GM12873 (cell line): ENCODE data around the gene DDX23.

Experiments
- TF ChIP-seq, protein P1 (sequence below): IDR thresholded peaks from 2 replicates; pipeline ENCODE4 v1.5.1; 2012; ENCODE audit warnings: low read depth, mild to moderate bottlenecking, moderate library complexity, low read length, control low read depth; ENCODE audit not compliant: insufficient read depth; ENCODE audit errors: missing control alignments

Gene DDX23

DNA sequence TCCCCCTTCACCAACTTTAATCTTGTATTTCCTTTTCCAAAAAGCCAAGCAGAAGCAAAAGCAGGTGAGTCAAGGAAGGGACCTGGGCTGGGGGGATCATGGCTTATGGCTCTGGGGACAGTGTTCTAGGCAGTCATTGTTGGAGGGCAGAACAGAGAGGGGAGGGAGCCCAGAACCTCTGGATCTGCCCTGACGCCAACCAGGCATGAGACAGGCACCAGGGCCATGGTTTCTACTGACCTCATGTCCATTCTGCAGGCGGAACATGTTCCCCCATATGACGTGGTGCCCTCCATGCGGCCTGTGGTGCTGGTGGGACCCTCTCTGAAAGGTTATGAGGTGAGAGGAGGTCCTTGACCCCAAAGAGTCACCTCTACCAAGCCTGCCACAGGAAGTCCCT lies 27.1 kb downstream of the DDX23 start:
- TF ChIP-seq, protein P1, sequence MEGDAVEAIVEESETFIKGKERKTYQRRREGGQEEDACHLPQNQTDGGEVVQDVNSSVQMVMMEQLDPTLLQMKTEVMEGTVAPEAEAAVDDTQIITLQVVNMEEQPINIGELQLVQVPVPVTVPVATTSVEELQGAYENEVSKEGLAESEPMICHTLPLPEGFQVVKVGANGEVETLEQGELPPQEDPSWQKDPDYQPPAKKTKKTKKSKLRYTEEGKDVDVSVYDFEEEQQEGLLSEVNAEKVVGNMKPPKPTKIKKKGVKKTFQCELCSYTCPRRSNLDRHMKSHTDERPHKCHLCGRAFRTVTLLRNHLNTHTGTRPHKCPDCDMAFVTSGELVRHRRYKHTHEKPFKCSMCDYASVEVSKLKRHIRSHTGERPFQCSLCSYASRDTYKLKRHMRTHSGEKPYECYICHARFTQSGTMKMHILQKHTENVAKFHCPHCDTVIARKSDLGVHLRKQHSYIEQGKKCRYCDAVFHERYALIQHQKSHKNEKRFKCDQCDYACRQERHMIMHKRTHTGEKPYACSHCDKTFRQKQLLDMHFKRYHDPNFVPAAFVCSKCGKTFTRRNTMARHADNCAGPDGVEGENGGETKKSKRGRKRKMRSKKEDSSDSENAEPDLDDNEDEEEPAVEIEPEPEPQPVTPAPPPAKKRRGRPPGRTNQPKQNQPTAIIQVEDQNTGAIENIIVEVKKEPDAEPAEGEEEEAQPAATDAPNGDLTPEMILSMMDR: no peak

DNA sequence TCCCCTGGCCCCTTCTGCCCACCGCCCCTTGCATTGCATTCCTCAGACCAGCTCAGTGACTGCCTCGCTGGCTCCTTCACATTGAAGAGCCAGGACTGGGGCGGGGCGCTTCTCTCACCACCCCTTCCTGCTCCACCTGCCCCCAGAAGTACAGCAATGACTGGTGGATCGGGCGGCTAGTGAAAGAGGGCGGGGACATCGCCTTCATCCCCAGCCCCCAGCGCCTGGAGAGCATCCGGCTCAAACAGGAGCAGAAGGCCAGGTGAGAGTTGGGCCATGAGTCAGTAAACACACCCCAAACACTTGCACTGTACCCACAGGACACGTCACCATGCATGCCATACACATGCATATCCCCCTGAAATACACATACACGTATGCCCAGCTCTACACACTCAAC lies 27.9 kb downstream of the DDX23 start:
- TF ChIP-seq, protein P1: no peak

DNA sequence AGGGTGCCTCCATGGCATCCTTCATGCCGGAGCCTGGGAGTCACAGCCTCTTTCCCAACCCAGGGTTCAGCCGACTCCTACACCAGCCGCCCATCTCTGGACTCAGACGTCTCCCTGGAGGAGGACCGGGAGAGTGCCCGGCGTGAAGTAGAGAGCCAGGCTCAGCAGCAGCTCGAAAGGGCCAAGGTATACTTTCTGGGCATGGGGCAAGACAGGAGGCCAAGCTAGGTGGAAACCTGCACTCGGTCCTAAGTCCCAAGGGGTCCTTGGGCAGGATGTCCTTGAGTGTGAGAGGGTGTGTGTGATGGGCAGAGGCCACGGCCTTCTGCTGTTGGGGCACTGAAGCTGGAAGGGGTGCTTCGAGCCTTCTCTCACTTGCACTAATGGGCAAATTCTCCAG lies 28.7 kb downstream of the DDX23 start:
- TF ChIP-seq, protein P1: no peak

DNA sequence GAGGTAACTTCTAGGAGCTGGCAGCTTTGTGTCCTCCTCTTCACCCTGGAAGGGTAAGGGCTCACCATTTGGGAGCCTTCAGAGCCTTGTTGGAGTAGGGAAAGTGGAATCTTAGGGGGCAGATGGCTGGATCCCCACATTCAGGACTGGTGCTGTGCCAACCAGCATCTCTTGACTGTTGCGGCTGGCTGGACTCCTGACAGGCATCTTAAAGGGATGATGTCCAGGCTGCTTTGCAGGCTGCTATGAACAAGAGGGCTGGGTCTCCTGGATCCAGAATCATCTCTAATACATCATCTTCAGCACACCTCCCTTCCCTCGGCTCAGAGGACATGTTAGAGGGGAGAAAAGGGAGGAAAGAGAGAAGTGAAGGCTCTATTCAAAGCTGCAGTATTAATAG lies 29.3 kb downstream of the DDX23 start:
- TF ChIP-seq, protein P1: no peak

DNA sequence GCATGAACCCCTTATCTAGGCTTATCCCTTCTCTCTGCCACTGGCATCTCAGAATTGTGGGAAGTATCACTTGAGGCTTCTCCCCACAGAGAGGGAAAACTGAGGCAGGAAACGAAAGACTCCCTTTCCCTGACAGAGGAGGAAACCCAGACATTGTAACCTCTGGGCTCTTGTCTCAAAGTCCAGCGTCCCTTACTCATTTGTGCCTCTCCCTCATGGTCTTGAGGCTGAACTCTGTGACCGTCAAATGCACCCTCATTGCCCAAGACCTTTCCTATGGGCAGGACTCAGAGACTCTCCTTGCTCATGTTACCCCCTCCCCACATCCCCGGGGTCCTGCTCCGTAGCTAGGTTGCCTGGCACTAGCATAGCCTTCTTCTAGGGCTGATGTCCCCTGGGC lies 29.8 kb downstream of the DDX23 start:
- TF ChIP-seq, protein P1: no peak

DNA sequence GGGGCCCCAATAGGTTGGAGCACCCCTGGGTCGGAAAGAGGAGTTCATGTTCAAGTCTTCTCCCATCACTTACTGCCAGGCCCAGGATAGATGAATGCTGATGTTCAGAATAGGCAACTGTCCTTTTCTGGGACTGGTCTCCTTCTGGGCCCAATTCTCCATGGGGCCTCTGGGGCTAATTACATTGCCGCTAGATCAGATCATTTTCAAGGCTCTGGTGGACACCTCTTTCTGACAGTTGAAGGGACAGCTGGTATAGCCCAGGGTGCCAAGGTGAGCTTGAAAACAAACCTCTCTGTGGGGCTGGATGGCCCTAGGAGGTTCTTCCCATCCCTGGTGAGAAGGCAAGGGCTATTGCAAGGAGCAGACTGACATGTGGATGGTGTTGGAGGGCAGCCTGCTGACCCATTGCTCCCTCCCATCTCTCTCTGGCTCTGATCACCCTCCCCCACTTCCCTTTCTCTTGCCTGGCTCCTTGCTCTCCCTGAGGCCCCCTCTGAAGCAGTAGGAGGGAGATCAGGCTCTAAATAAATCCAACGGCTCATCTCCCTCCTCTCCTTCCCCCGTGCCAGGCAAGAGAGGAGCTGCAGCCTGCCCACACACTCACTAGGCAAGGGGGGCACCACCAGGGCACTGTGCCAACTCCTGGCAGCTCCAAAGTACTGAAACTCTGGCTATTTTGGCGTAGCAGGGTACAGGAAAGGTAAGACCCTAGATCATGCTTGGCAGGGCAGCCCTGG lies 31.8 kb downstream of the DDX23 start:
- TF ChIP-seq, protein P1: no peak

DNA sequence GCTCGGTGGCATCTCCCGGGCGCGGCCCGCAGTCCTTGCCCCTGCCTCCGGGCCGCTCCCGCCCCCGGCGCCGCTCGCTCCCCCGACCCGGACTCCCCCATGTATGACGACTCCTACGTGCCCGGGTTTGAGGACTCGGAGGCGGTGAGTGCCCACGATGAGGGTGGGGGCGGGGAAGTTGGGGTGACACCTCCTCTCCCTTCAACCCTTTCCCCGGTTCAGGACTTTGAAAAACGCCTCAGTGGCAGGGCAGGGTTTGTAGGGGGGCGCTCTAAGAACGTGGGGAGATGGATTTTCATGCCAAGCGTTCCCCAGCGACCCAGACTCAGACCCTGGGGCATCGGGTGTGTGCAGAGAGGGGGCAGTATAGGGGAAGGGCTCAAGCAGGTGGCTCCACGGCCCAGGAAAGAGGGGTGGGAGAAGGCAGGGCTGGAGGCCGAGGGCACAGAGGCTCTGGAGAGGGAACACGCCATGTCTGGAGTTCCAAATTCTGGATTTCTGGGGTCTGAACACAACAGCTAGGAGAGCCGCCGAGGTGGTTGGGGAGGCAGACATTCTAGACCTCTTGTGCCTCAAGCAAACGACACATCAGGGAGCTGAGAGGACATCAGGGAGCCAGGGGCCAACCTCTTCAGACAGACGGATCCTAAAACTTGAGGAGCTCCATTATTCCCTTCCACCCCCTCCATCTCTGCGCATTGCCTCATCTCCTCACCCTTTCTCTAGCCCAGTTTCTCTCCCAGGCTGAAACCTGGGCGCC lies 33.0 kb downstream of the DDX23 start:
- TF ChIP-seq, protein P1: no peak
